Keratinocyte (primary cell): ENCODE measurements around the gene LARGE1. TPM values are rescaled to one million over a fixed set of nuclear protein-coding genes. Genes with fewer than 3 reads are reported as not detected.

Experiments used
- DNase-seq: peaks from one replicate; pipeline ENCODE4 v3.0.0-alpha.2; 2011; ENCODE audit warnings: low read depth, missing footprints, low spot score
- FAIRE-seq: peaks from 2 replicates; lab custom pipeline; 2011; peaks lifted over from hg19 to GRCh38; lab: Jason Lieb, UNC
- H2AFZ ChIP-seq: 2 replicates; pipeline ENCODE4 v1.6.0; 2012; ENCODE audit warnings: low read length, control low read depth, inconsistent platforms; ENCODE audit not compliant: control insufficient read depth
- H3K27ac ChIP-seq: 2 replicates; pipeline ENCODE4 v1.5.1; 2011; ENCODE audit warnings: low read length; ENCODE audit not compliant: control insufficient read depth, insufficient read depth
- H3K27me3 ChIP-seq: 3 replicates; pipeline ENCODE4 v1.6.0; 2011; ENCODE audit warnings: low read length; ENCODE audit not compliant: control insufficient read depth, insufficient read depth; ENCODE audit errors: extremely low read depth
- H3K36me3 ChIP-seq, 2 experiments: 2 replicates in 1 of 2; 3 replicates in 1 of 2; pipeline ENCODE4 v1.5.1; 2011; ENCODE audit warnings: low read length in 2 of 2, mild to moderate bottlenecking in 1 of 2; ENCODE audit not compliant: control insufficient read depth in 2 of 2, insufficient read depth in 2 of 2; ENCODE audit errors: extremely low read depth in 1 of 2
- H3K4me1 ChIP-seq: 3 replicates; pipeline ENCODE4 v1.5.1; 2011; ENCODE audit warnings: low read length; ENCODE audit not compliant: control insufficient read depth, insufficient read depth; ENCODE audit errors: extremely low read depth
- H3K4me2 ChIP-seq: 3 replicates; pipeline ENCODE4 v1.6.0; 2011; ENCODE audit warnings: low read depth, low read length; ENCODE audit not compliant: control insufficient read depth, insufficient read depth; ENCODE audit errors: extremely low read depth
- H3K4me3 ChIP-seq, 3 experiments: fragments of 200-600 bp in 1 of 3; sonication (generic) in 1 of 3; 2 replicates in 2 of 3; 3 replicates in 1 of 3; pipeline ENCODE4 v1.5.1; 2011 to 2016; ENCODE audit warnings: low read length in 3 of 3, mild to moderate bottlenecking in 3 of 3, control low read depth in 2 of 3, inconsistent platforms in 1 of 3, low read depth in 1 of 3, mixed read lengths in 1 of 3, mixed run types in 1 of 3, moderate library complexity in 1 of 3; ENCODE audit not compliant: control insufficient read depth in 2 of 3, insufficient read depth in 2 of 3; ENCODE audit errors: extremely low read depth in 1 of 3
- H3K79me2 ChIP-seq: 2 replicates; pipeline ENCODE4 v1.6.0; 2012; ENCODE audit warnings: low read length; ENCODE audit not compliant: control insufficient read depth, insufficient read depth
- H3K9ac ChIP-seq: 3 replicates; pipeline ENCODE4 v1.6.0; 2011; ENCODE audit warnings: low read length; ENCODE audit not compliant: control insufficient read depth, insufficient read depth; ENCODE audit errors: extremely low read depth
- H3K9me1 ChIP-seq: 3 replicates; pipeline ENCODE4 v1.6.0; 2011; ENCODE audit warnings: low read length; ENCODE audit not compliant: control insufficient read depth, insufficient read depth; ENCODE audit errors: extremely low read depth
- H3K9me3 ChIP-seq: 2 replicates; pipeline ENCODE4 v1.5.1; 2012; ENCODE audit warnings: low read depth, low read length; ENCODE audit not compliant: control insufficient read depth
- H4K20me1 ChIP-seq: 3 replicates; pipeline ENCODE4 v1.6.0; 2011; ENCODE audit warnings: low read length; ENCODE audit not compliant: control insufficient read depth, insufficient read depth; ENCODE audit errors: extremely low read depth
- CTCF ChIP-seq, 3 experiments: IDR thresholded peaks in 1 of 3; conservative IDR thresholded peaks in 1 of 3; optimal IDR thresholded peaks in 1 of 3; 2 replicates in 2 of 3; 3 replicates in 1 of 3; pipeline versions ENCODE3 to v1.5.1; 2011; ENCODE audit warnings: low read length in 3 of 3, mild to moderate bottlenecking in 3 of 3, moderate library complexity in 2 of 3, control low read depth in 1 of 3, inconsistent platforms in 1 of 3; ENCODE audit not compliant: insufficient read depth in 2 of 3; ENCODE audit errors: extremely low read depth in 1 of 3
- EZH2 ChIP-seq: IDR thresholded peaks from one replicate; pipeline ENCODE4 v1.6.1; 2012; ENCODE audit warnings: inconsistent platforms, mild to moderate bottlenecking, low read length, moderate library complexity
- dilution Hi-C: fragments of 300-500 bp; cut with MboI; formaldehyde crosslinking; loops from one replicate; pipeline ENCODE4 v1.7.0; 2020; ENCODE audit warnings: low sequenced_read_pairs; ENCODE audit not compliant: extremely low pct_ligation_motif_present
- polyA plus RNA-seq, 5 experiments: library from polyadenylated mRNA; depleted of rRNA in 3 of 5; stranded (reverse) in 3 of 5; stranded (forward) in 1 of 5; unstranded in 1 of 5; fragments of >200 nt; gene quantifications; 1 replicate in 1 of 5; 2 replicates in 3 of 5; 3 replicates in 1 of 5; pipeline versions ENCODE4 v1.2.1 to v1.2.3, GENCODE V29; 2011 to 2012; ENCODE audit warnings: missing spikeins in 2 of 5, low read depth in 1 of 5, low replicate concordance in 1 of 5

LARGE1 gene
- polyA plus RNA-seq, 1 donor (not counting 4 experiments of a cell fraction or from before 2014, with no cell fraction given) = 4.5 TPM

- Histone ChIP-seq H3K9me3 (no peaks in the 10 kb centered on the region), H3K27ac (no peak overlapping the region), H3K36me3 (no peaks in the 10 kb centered on the region), H3K4me1 (no peaks in the 10 kb centered on the region), H3K4me3 (no peak overlapping the region), H3K9me1 (no peaks in the 10 kb centered on the region), H3K27me3 (no peaks in the 10 kb centered on the region), H2AFZ (no peak overlapping the region), H3K4me2 (no peak overlapping the region), H4K20me1 (no peaks in the 10 kb centered on the region), H3K9ac (no peak overlapping the region), H3K79me2 (no peaks in the 10 kb centered on the region)
- no peak for DNase-seq
- dilution Hi-C loops = no loop called here
- TF ChIP-seq EZH2 (no peak), CTCF (optimal IDR thresholded peaks at IDR 0.05 in 1 of 3, IDR thresholded peaks at IDR 0.05 in 1 of 3, conservative IDR thresholded peaks at IDR 0.05 in 1 of 3; ENCODE audit: extremely low read depth in 1 of 3, insufficient read depth in 2 of 3, low read length in 3 of 3) (no peak)
- FAIRE-seq = no peak
These were observed 162.3 kb downstream of the LARGE1 start for GRCh38 chr22:33757802-33758483.

DNA sequence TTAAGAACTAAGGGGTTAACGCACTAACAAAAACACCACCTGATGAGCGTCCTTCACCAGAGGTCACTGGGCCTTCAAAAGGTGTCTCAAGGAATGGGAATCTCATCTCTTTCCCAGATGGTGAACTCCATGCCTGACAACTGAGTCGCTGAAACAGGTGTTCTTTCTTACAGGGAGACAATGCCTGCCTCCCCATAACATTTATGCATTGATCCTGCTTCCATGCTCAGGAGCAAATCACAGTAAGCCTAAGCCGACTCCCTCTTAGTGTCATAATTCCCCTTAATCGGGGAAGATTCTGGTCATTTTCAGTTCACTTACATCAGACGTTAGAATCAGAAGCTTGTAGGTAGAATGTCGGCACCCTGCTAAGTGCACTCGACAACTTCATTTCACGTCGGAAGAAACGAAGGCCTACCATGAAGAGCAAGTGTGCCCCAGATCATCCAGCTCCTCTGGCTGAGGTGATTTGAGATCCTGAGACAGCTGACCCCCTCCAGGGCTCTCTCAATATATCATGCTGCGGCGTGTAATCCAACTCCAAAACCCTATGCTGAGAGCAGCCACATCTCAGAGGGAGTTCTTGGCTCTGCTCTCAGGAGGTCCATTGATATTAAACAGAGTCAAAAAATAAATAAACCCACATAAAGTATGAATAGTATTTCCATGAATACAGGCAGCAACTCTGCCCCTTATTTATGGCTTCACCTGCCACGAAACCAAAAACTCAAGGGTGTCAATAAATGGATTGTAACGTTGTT, 163.1 kb downstream of the LARGE1 start:
- DNase-seq (no peak), FAIRE-seq (no peak)
- Histone ChIP-seq H3K9me3 (no peaks in the 10 kb centered on the region), H3K27ac (no peak overlapping the region), H3K79me2 (no peaks in the 10 kb centered on the region), H3K9me1 (no peaks in the 10 kb centered on the region), H3K4me2 (no peak overlapping the region), H3K36me3 (no peaks in the 10 kb centered on the region), H2AFZ (no peak overlapping the region), H4K20me1 (no peaks in the 10 kb centered on the region), H3K27me3 (no peaks in the 10 kb centered on the region), H3K4me3 (no peak overlapping the region), H3K9ac (no peak overlapping the region), H3K4me1 (no peaks in the 10 kb centered on the region)
- dilution Hi-C loops = no loop called here
- TF ChIP-seq CTCF (optimal IDR thresholded peaks at IDR 0.05 in 1 of 3, IDR thresholded peaks at IDR 0.05 in 1 of 3, conservative IDR thresholded peaks at IDR 0.05 in 1 of 3; ENCODE audit: extremely low read depth in 1 of 3, insufficient read depth in 2 of 3, low read length in 3 of 3) (no peak), EZH2 (no peak)
